Left lung (tissue), 10 donors: Measurements from ENCODE around the gene TBX15. TPM values are rescaled to one million over a fixed set of nuclear protein-coding genes. Genes with fewer than 3 reads are reported as not detected.

Experiments
- ATAC-seq: fragments of 200-7000 bp; cut with Tn5 transposase; one replicate; pipeline ENCODE4 v1.9.1; 2020; ENCODE audit warnings: moderate library complexity
- DNase-seq, 4 donors: peaks; one replicate each; pipeline ENCODE4 v3.0.0-alpha.2; 2013 to 2020
- H3K27ac ChIP-seq, 2 donors: fragments of 200-600 bp; sonication (generic) in 1 of 2; one replicate each; pipeline versions ENCODE4 v1.5.0 to v1.8.0; 2020 to 2021
- H3K27me3 ChIP-seq, 2 donors: fragments of 200-600 bp; sonication (generic) in 1 of 2; one replicate each; pipeline versions ENCODE4 v1.5.0 to v1.8.0; 2020 to 2021
- H3K36me3 ChIP-seq, 2 donors: fragments of 200-600 bp; sonication (generic) in 1 of 2; one replicate each; pipeline versions ENCODE4 v1.5.0 to v1.8.0; 2020 to 2021
- H3K4me1 ChIP-seq, 2 donors: fragments of 200-600 bp; one replicate each; pipeline ENCODE4 v1.8.0; 2021
- H3K4me3 ChIP-seq, 2 donors: fragments of 200-600 bp; sonication (generic) in 1 of 2; one replicate each; pipeline versions ENCODE4 v1.5.0 to v1.8.0; 2020 to 2021; ENCODE audit warnings: mild to moderate bottlenecking in 1 of 2
- H3K9me3 ChIP-seq, 2 donors: fragments of 200-600 bp; sonication (generic) in 1 of 2; one replicate each; pipeline versions ENCODE4 v1.5.0 to v1.8.0; 2020 to 2021
- CTCF ChIP-seq, 2 donors: fragments of 200-600 bp; sonication (generic) in 1 of 2; IDR thresholded peaks; one replicate each; pipeline versions ENCODE4 v1.5.0 to v1.8.0; 2021; ENCODE audit warnings: antibody characterized with exemption in 2 of 2
- intact Hi-C, 2 donors: fragments of 100-400 bp; cut with DNase I; formaldehyde crosslinking; loops; one replicate each; pipeline versions ENCODE4 v1.11.2 to v1.14.2; 2022
- polyA plus RNA-seq, 6 donors: library from polyadenylated mRNA; unstranded; fragments of 120-200 nt; gene quantifications; one replicate each; pipeline ENCODE4 v1.2.1, GENCODE V29; 2013; ENCODE audit not compliant: insufficient read length in 6 of 6
- total RNA-seq, 2 donors: library from RNA; stranded (reverse); fragmentation: NEBNext Ultra II Directional; extraction: Animal tissue kit (Norgen Biotek cat#: 25700); gene quantifications; one replicate each; pipeline ENCODE4 v1.2.1, GENCODE V29; 2021
- donor health status: DM: no; HTN: yes; CAD: no.
- donor health status: DM: no; HTN: no; CAD: no.

TBX15 gene
- total and polyA plus RNA-seq, 8 donors = 0.10 to 1.0 (median 0.34) TPM

GRCh38 chr1:118944546-118944945 lies 43.6 kb downstream of the TBX15 start:
- no peak for TF ChIP-seq CTCF (IDR thresholded peaks at IDR 0.05)
- intact Hi-C loops = no loop called here
- no peaks in the 10 kb centered on the region for H3K27me3 ChIP-seq
- ATAC-seq (no peak), DNase-seq (no peak)
- H3K4me3 ChIP-seq = no peak overlapping the region
- H3K27ac ChIP-seq = no peak overlapping the region
- H3K9me3 ChIP-seq = no peaks in the 10 kb centered on the region
- H3K36me3 ChIP-seq = no peaks in the 10 kb centered on the region
- H3K4me1 ChIP-seq = peaks cover 0 to 2% of the 10 kb centered on the region in 2 donors

GRCh38 chr1:118944133-118944532 lies 44.0 kb downstream of the TBX15 start:
- intact Hi-C loops = no loop called here
- no peak for ATAC-seq
- no peak overlapping the region for H3K4me3 ChIP-seq
- TF ChIP-seq CTCF (IDR thresholded peaks at IDR 0.05) = no peak
- no peak overlapping the region for H3K27ac ChIP-seq
- no peak for DNase-seq
- H3K9me3 ChIP-seq = no peaks in the 10 kb centered on the region
- H3K27me3 ChIP-seq = no peaks in the 10 kb centered on the region
- no peaks in the 10 kb centered on the region for H3K36me3 ChIP-seq
- peaks cover 0 to 2% of the 10 kb centered on the region in 2 donors for H3K4me1 ChIP-seq

- TF ChIP-seq CTCF (IDR thresholded peaks at IDR 0.05) = no peak
- no peaks in the 10 kb centered on the region for H3K4me1 ChIP-seq
- no peaks in the 10 kb centered on the region for H3K36me3 ChIP-seq
- H3K9me3 ChIP-seq = no peaks in the 10 kb centered on the region
- DNase-seq = no peak
- ATAC-seq = no peak
- intact Hi-C loops = no loop called here
- no peaks in the 10 kb centered on the region for H3K27me3 ChIP-seq
- H3K4me3 ChIP-seq = no peak overlapping the region
- no peak overlapping the region for H3K27ac ChIP-seq
Observed at GRCh38 chr1:118940957-118941356, 47.2 kb downstream of the TBX15 start.

GRCh38 chr1:118937413-118938072 lies 50.6 kb downstream of the TBX15 start:
- no peak for ATAC-seq
- Histone ChIP-seq H3K27ac (no peak overlapping the region), H3K4me1 (no peaks in the 10 kb centered on the region), H3K4me3 (no peak overlapping the region), H3K9me3 (no peaks in the 10 kb centered on the region), H3K36me3 (no peaks in the 10 kb centered on the region), H3K27me3 (no peaks in the 10 kb centered on the region)
- DNase-seq = no peak
- intact Hi-C loops = no loop called here
- no peak for TF ChIP-seq CTCF (IDR thresholded peaks at IDR 0.05)

- no peak for ATAC-seq
- Histone ChIP-seq H3K36me3 (no peaks in the 10 kb centered on the region), H3K4me3 (no peak overlapping the region), H3K27ac (no peak overlapping the region), H3K4me1 (no peaks in the 10 kb centered on the region), H3K27me3 (no peaks in the 10 kb centered on the region), H3K9me3 (no peaks in the 10 kb centered on the region)
- no peak for DNase-seq
- intact Hi-C loops = no loop called here
- TF ChIP-seq CTCF (IDR thresholded peaks at IDR 0.05) = no peak
Observed at GRCh38 chr1:118934706-118935105, 53.4 kb downstream of the TBX15 start.
